Stimulated activated CD8-positive, alpha-beta memory T cell treated with anti-CD3 and anti-CD28 coated beads, Interleukin-7, amount 100 ng/mL, for 1 hour (primary cell): Measurements from ENCODE around the gene ACMSD.

Experiments used
- DNase-seq, 2 donors: peaks; one replicate each; pipeline ENCODE4 v3.0.0-alpha.2; 2020; ENCODE audit warnings: low read depth in 2 of 2

Gene ACMSD

GRCh38 chr2:134949981-134950708, 111.7 kb downstream of the ACMSD start:
- no peak for DNase-seq

GRCh38 chr2:134950886-134951285, 112.5 kb downstream of the ACMSD start:
- no peak for DNase-seq
